Adipocyte (in vitro differentiated cells): Measurements from ENCODE around the gene LRRK1.

Source experiments
- DNase-seq: peaks from one replicate; pipeline ENCODE4 v3.0.0-alpha.2; 2015; ENCODE audit warnings: low read depth
- H3K27me3 ChIP-seq: replicated peaks from 2 replicates; pipeline ENCODE4 v1.7.0; 2013; ENCODE audit warnings: mild to moderate bottlenecking, low read length, moderate library complexity; ENCODE audit not compliant: control insufficient read depth, insufficient read depth
- H3K36me3 ChIP-seq: 2 replicates; pipeline ENCODE4 v1.7.0; 2013; ENCODE audit warnings: low read length, mild to moderate bottlenecking, moderate library complexity; ENCODE audit not compliant: control insufficient read depth, insufficient read depth, severe bottlenecking
- H3K4me1 ChIP-seq: 2 replicates; pipeline ENCODE4 v1.7.0; 2013; ENCODE audit warnings: mild to moderate bottlenecking, low read length, moderate library complexity; ENCODE audit not compliant: control insufficient read depth, insufficient read depth
- H3K4me3 ChIP-seq: 2 replicates; pipeline ENCODE4 v1.7.0; 2013; ENCODE audit warnings: mild to moderate bottlenecking, low read length, moderate library complexity
- H3K9ac ChIP-seq: 2 replicates; pipeline ENCODE4 v1.7.0; 2013; ENCODE audit warnings: mild to moderate bottlenecking, low read length, moderate library complexity
- H3K9me3 ChIP-seq: 2 replicates; pipeline ENCODE4 v1.7.0; 2013; ENCODE audit warnings: mild to moderate bottlenecking, low read length, moderate library complexity; ENCODE audit not compliant: control insufficient read depth

LRRK1 gene

GRCh38 chr15:100918690-100919480, at the start of gene LRRK1:
TSS of gene LRRK1 (plus strand) at chr15:100919357. CDS start at chr15:100924633, 5,276 bp downstream.
- peaks cover 28% of the 10 kb centered on the region for H3K36me3 ChIP-seq
- H3K4me3 ChIP-seq = peak within 1 kb of the TSS; percentile 83
- peak; percentile 78 for DNase-seq
- peak within 1 kb of the TSS; percentile 87 for H3K9ac ChIP-seq
- no peaks in the 10 kb centered on the region for H3K27me3 ChIP-seq
- H3K9me3 ChIP-seq = no peaks in the 10 kb centered on the region
- H3K4me1 ChIP-seq = peaks cover 14% of the 10 kb centered on the region

- no peaks in the 10 kb centered on the region for H3K36me3 ChIP-seq
- H3K9me3 ChIP-seq = peaks cover 5% of the 10 kb centered on the region
- H3K9ac ChIP-seq = no peak overlapping the region
- H3K27me3 ChIP-seq = no peaks in the 10 kb centered on the region
- H3K4me1 ChIP-seq = peaks cover 4% of the 10 kb centered on the region
- DNase-seq = peak; percentile 96
- H3K4me3 ChIP-seq = no peak overlapping the region
Measured at GRCh38 chr15:100873029-100873677, 46.0 kb upstream of the LRRK1 start.

GRCh38 chr15:100875495-100875894, 43.7 kb upstream of the LRRK1 start:
- Histone ChIP-seq H3K27me3 (no peaks in the 10 kb centered on the region), H3K9me3 (no peaks in the 10 kb centered on the region), H3K4me3 (no peak overlapping the region), H3K36me3 (no peaks in the 10 kb centered on the region), H3K4me1 (peaks cover 4% of the 10 kb centered on the region), H3K9ac (no peak overlapping the region)
- DNase-seq = no peak

- Histone ChIP-seq H3K36me3 (no peaks in the 10 kb centered on the region), H3K27me3 (no peaks in the 10 kb centered on the region), H3K9ac (no peak overlapping the region), H3K4me3 (no peak overlapping the region), H3K9me3 (no peaks in the 10 kb centered on the region), H3K4me1 (peaks cover 4% of the 10 kb centered on the region)
- DNase-seq = no peak
Measured at GRCh38 chr15:100875976-100876375, 43.2 kb upstream of the LRRK1 start.

GRCh38 chr15:100877551-100877950, 41.6 kb upstream of the LRRK1 start:
- Histone ChIP-seq H3K4me1 (peaks cover 11% of the 10 kb centered on the region), H3K36me3 (no peaks in the 10 kb centered on the region), H3K4me3 (no peak overlapping the region), H3K9ac (no peak overlapping the region), H3K9me3 (no peaks in the 10 kb centered on the region), H3K27me3 (no peaks in the 10 kb centered on the region)
- DNase-seq = no peak

- H3K4me1 ChIP-seq = peaks cover 12% of the 10 kb centered on the region
- H3K27me3 ChIP-seq = no peaks in the 10 kb centered on the region
- H3K36me3 ChIP-seq = no peaks in the 10 kb centered on the region
- DNase-seq = no peak
- no peak overlapping the region for H3K9ac ChIP-seq
- no peaks in the 10 kb centered on the region for H3K9me3 ChIP-seq
- H3K4me3 ChIP-seq = no peak overlapping the region
Measured at GRCh38 chr15:100878130-100878529, 41.0 kb upstream of the LRRK1 start.

- Histone ChIP-seq H3K36me3 (peaks cover 3% of the 10 kb centered on the region), H3K4me3 (peak overlapping the region; percentile 71), H3K27me3 (no peaks in the 10 kb centered on the region), H3K9me3 (no peaks in the 10 kb centered on the region), H3K9ac (peak overlapping the region; percentile 71), H3K4me1 (peaks cover 15% of the 10 kb centered on the region)
- no peak for DNase-seq
Measured at GRCh38 chr15:100878648-100879047, 40.5 kb upstream of the LRRK1 start.

- peak; percentile 59 for DNase-seq
- H3K4me3 ChIP-seq = peak overlapping the region; percentile 71
Measured at GRCh38 chr15:100879061-100879463, 40.1 kb upstream of the LRRK1 start.

GRCh38 chr15:100879464-100880138, 39.6 kb upstream of the LRRK1 start, which contains the start of gene ALDH1A3:
TSS of gene ALDH1A3 (plus strand) at chr15:100879831. CDS start at chr15:100879908, 77 bp downstream.
- DNase-seq = peak; percentile 77
- Histone ChIP-seq H3K9me3 (no peaks in the 10 kb centered on the region), H3K27me3 (no peaks in the 10 kb centered on the region)

More at GRCh38 chr15:100879061-100879463, 40.1 kb upstream of the LRRK1 start:
- no peaks in the 10 kb centered on the region for H3K27me3 ChIP-seq
- no peaks in the 10 kb centered on the region for H3K9me3 ChIP-seq
- H3K9ac ChIP-seq = peak overlapping the region; percentile 71
- peaks cover 4% of the 10 kb centered on the region for H3K36me3 ChIP-seq
- H3K4me1 ChIP-seq = peaks cover 18% of the 10 kb centered on the region

GRCh38 chr15:100880139-100880896, 38.8 kb upstream of the LRRK1 start:
- no peaks in the 10 kb centered on the region for H3K27me3 ChIP-seq
- peak overlapping the region; percentile 81 for H3K4me3 ChIP-seq
- no peaks in the 10 kb centered on the region for H3K9me3 ChIP-seq
- peak overlapping the region; percentile 79 for H3K9ac ChIP-seq
- no peak for DNase-seq
- peaks cover 18% of the 10 kb centered on the region for H3K4me1 ChIP-seq
- peaks cover 8% of the 10 kb centered on the region for H3K36me3 ChIP-seq

More at GRCh38 chr15:100879464-100880138, 39.6 kb upstream of the LRRK1 start, which contains the start of gene ALDH1A3:
- Histone ChIP-seq H3K36me3 (peaks cover 4% of the 10 kb centered on the region), H3K9ac (peak within 1 kb of the TSS; percentile 79), H3K4me3 (peak within 1 kb of the TSS; percentile 81), H3K4me1 (peaks cover 18% of the 10 kb centered on the region)
